Stomach (tissue), 9 donors: ENCODE measurements around the gene IL2RA. TPM values are rescaled to one million over a fixed set of nuclear protein-coding genes. Genes with fewer than 3 reads are reported as not detected.
A peak's percentile ranks its signal among the peaks of the same experiment; 100 is the strongest.

Source experiments
- DNase-seq, 2 donors: peaks; one replicate each; pipeline versions ENCODE4 v3.0.0 to v3.0.0-alpha.2; 2013 to 2019
- H3K27ac ChIP-seq, 5 donors: fragments of 200-600 bp in 4 of 5; sonication (generic) in 4 of 5; one replicate each; pipeline ENCODE4 v1.5.1; 2013 to 2019; ENCODE audit warnings: mild to moderate bottlenecking in 1 of 5, moderate library complexity in 1 of 5
- H3K27me3 ChIP-seq, 3 donors: fragments of 200-600 bp; sonication (generic); one replicate each; pipeline ENCODE4 v1.5.1; 2017 to 2019; ENCODE audit warnings: mixed run types in 1 of 3
- H3K36me3 ChIP-seq, 4 donors: fragments of 200-600 bp; sonication (generic); 1 replicate in 3 of 4; 2 replicates in 1 of 4; pipeline ENCODE4 v1.5.1; 2016 to 2019
- H3K4me1 ChIP-seq, 4 donors: fragments of 200-600 bp; sonication (generic); one replicate each; pipeline ENCODE4 v1.5.1; 2016 to 2019
- H3K4me3 ChIP-seq, 4 donors: fragments of 200-600 bp; sonication (generic) in 3 of 4; one replicate each; pipeline ENCODE4 v1.5.1; 2016 to 2019; ENCODE audit warnings: mild to moderate bottlenecking in 1 of 4
- H3K9me3 ChIP-seq, 4 donors: fragments of 200-600 bp; sonication (generic); one replicate each; pipeline ENCODE4 v1.5.1; 2016 to 2019
- EP300 ChIP-seq: sonication (generic); formaldehyde crosslinking; IDR thresholded peaks from one replicate; pipeline ENCODE4 v1.6.1; 2017; ENCODE audit warnings: antibody characterized with exemption
- POLR2A ChIP-seq, 4 donors: fragments of 450-650 bp; IDR thresholded peaks; one replicate each; pipeline ENCODE4 v1.6.1; 2016; ENCODE audit warnings: antibody characterized with exemption in 4 of 4, control low read depth in 2 of 4, mild to moderate bottlenecking in 1 of 4, moderate library complexity in 1 of 4
- POLR2AphosphoS5 ChIP-seq, 3 donors: sonication (generic); formaldehyde crosslinking; IDR thresholded peaks; one replicate each; pipeline ENCODE4 v1.6.1; 2016; ENCODE audit warnings: antibody characterized with exemption in 3 of 3
- WGBS, 5 donors: extraction: QIAGEN DNeasy Blood & Tissue Kit in 3 of 5; methylation state at CpG; one replicate each; pipeline versions ENCODE4 v1.1.5 to v1.1.7; 2013 to 2018; 5-methylcytosine and 5-hydroxymethylcytosine counted together
- intact Hi-C: fragments of 100-400 bp; cut with DNase I; formaldehyde crosslinking; loops from one replicate; pipeline ENCODE4 v1.15.1; 2023; ENCODE audit warnings: low total_unique reads
- polyA plus RNA-seq, 3 donors: library from polyadenylated mRNA; stranded (reverse); fragments of 200-250 nt; gene quantifications; one replicate each; pipeline ENCODE4 v1.2.3, GENCODE V29; 2013
- total RNA-seq, 5 donors: library from RNA; depleted of rRNA; stranded (reverse); fragments of >200 nt; gene quantifications; one replicate each; pipeline versions ENCODE4 v1.1.0 to v1.2.3, GENCODE V29; 2014 to 2016
- TF ChIP-seq, protein P1 (sequence below), 7 experiments: fragments of 450-650 bp in 4 of 7; fragments of 200-600 bp in 3 of 7; sonication (generic) in 3 of 7; IDR thresholded peaks; one replicate each; pipeline ENCODE4 v1.5.1; 2016 to 2019; ENCODE audit warnings: antibody characterized with exemption in 7 of 7, control low read depth in 2 of 7, mild to moderate bottlenecking in 1 of 7
- donor health status: healthy with polysubstance abuse.
- donor health status: Bipolar disorder and iron deficiency.
- donor health status: healthy.

IL2RA gene
- total and polyA plus RNA-seq, 8 donors = 0.45 to 2.3 (median 0.95) TPM; not detected in 2

- WGBS, 5 donors = 40 to 53% (median 49%) methylated on average over 2 of the region's 2 CpGs
Observed at GRCh38 chr10:6009150-6009549, 53.0 kb downstream of the IL2RA start.

DNA sequence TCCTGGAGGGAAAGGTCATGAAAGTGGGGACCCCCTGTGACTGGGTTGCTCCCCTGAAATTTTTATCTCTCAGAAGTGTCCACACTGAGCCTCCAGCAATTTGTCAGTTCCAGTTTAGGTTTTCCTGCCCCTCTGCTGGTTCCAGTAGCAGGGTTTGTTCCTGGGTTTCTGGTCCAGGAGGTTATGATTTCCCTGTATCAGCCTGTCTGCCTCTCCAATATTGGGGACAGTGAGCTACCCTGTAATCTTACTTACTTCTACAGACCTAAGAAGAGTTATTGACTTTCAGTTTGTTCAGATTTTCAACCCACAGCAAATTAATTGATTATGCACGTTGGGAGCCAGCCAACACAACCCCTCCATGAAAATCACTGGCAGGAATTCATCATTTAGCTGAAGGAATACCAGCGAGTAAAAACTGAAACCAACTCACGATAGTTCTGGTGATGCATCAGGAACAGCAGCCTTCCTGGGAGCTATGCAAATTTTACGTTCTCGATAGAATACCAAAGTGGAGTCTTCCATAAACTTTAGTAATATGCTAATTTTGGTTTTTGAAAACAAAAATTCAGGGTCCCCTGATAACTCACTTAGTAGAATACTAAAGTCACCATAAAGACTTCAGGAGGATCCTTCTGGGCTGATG is 53.5 kb downstream of the IL2RA start:
- Histone ChIP-seq H3K27ac (peak overlapping the region in 3 of 5 donors; percentile 10 to 28 (median 21)), H3K4me3 (no peak overlapping the region)

More at GRCh38 chr10:6009150-6009549, 53.0 kb downstream of the IL2RA start:
- DNase-seq = no peak
- peaks cover 0 to 14% (median 3%) of the 10 kb centered on the region in 4 donors for H3K9me3 ChIP-seq
- peaks cover 0 to 4% (median 3%) of the 10 kb centered on the region in 4 donors for H3K4me1 ChIP-seq
- H3K27me3 ChIP-seq = no peaks in the 10 kb centered on the region
- TF ChIP-seq, protein P1, sequence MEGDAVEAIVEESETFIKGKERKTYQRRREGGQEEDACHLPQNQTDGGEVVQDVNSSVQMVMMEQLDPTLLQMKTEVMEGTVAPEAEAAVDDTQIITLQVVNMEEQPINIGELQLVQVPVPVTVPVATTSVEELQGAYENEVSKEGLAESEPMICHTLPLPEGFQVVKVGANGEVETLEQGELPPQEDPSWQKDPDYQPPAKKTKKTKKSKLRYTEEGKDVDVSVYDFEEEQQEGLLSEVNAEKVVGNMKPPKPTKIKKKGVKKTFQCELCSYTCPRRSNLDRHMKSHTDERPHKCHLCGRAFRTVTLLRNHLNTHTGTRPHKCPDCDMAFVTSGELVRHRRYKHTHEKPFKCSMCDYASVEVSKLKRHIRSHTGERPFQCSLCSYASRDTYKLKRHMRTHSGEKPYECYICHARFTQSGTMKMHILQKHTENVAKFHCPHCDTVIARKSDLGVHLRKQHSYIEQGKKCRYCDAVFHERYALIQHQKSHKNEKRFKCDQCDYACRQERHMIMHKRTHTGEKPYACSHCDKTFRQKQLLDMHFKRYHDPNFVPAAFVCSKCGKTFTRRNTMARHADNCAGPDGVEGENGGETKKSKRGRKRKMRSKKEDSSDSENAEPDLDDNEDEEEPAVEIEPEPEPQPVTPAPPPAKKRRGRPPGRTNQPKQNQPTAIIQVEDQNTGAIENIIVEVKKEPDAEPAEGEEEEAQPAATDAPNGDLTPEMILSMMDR (IDR thresholded peaks at IDR 0.05) = no peak
- intact Hi-C loops = no loop called here
- no peak overlapping the region for H3K4me3 ChIP-seq
- no peaks in the 10 kb centered on the region for H3K36me3 ChIP-seq
- H3K27ac ChIP-seq = peak overlapping the region in 2 of 5 donors; percentile 21 to 28

GRCh38 chr10:6006991-6007390 is 55.2 kb downstream of the IL2RA start:
- H3K27me3 ChIP-seq = no peaks in the 10 kb centered on the region
- H3K9me3 ChIP-seq = peaks cover 0 to 14% (median 3%) of the 10 kb centered on the region in 4 donors
- 0 to 93% (median 88%) methylated on average over 1 of the region's 1 CpG for WGBS, 5 donors
- DNase-seq = no peak
- H3K4me1 ChIP-seq = no peaks in the 10 kb centered on the region
- H3K4me3 ChIP-seq = no peak overlapping the region
- no peaks in the 10 kb centered on the region for H3K36me3 ChIP-seq
- intact Hi-C loops = no loop called here
- TF ChIP-seq, protein P1 (IDR thresholded peaks at IDR 0.05) = no peak
- TF ChIP-seq EP300 = no peak
- TF ChIP-seq POLR2A (IDR thresholded peaks at IDR 0.05) = no peak
- no peak for TF ChIP-seq POLR2AphosphoS5 (IDR thresholded peaks at IDR 0.05)
- H3K27ac ChIP-seq = no peak overlapping the region

More for the DNA sequence above, 53.5 kb downstream of the IL2RA start:
- H3K9me3 ChIP-seq = peaks cover 0 to 14% (median 3%) of the 10 kb centered on the region in 4 donors
- WGBS, 5 donors = 68 to 78% (median 73%) methylated on average over 5 of the region's 5 CpGs
- H3K4me1 ChIP-seq = no peaks in the 10 kb centered on the region
- TF ChIP-seq POLR2A (IDR thresholded peaks at IDR 0.05) (no peak), EP300 (no peak)
- TF ChIP-seq, protein P1 (IDR thresholded peaks at IDR 0.05) = no peak
- H3K36me3 ChIP-seq = no peaks in the 10 kb centered on the region
- H3K27me3 ChIP-seq = no peaks in the 10 kb centered on the region
- intact Hi-C loops = no loop called here
- DNase-seq = no peak

DNA sequence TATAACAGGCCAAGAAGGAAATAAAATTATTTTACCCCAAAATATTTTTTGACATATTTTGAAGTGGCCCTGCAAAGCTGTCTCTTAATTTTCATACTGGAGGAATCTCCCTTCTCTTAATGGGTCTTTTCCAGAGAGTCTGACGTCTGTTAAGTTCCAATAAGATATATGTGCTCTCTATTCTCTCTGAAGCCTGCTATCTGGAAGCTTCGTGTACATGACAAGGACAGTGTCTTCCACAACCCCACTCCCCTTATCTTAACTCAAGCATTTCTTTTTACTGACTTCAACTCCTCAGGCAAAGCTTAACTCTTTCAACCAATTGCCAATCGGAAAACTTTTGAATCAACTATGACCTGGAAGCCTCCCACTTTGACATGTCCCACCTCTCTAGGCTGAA is 55.6 kb downstream of the IL2RA start:
- Histone ChIP-seq H3K27me3 (no peaks in the 10 kb centered on the region), H3K4me3 (no peak overlapping the region), H3K36me3 (no peaks in the 10 kb centered on the region), H3K27ac (no peak overlapping the region), H3K9me3 (peaks cover 0 to 14% (median 3%) of the 10 kb centered on the region in 4 donors), H3K4me1 (no peaks in the 10 kb centered on the region)
- intact Hi-C loops = no loop called here
- TF ChIP-seq EP300 (no peak), POLR2AphosphoS5 (IDR thresholded peaks at IDR 0.05) (no peak), POLR2A (IDR thresholded peaks at IDR 0.05) (no peak)
- TF ChIP-seq, protein P1 (IDR thresholded peaks at IDR 0.05) = no peak
- no peak for DNase-seq
- 74 to 79% (median 75%) methylated on average over 3 of the region's 3 CpGs for WGBS, 5 donors
